Stimulated activated CD8-positive, alpha-beta memory T cell treated with anti-CD3 and anti-CD28 coated beads, Interleukin-15, amount 100 ng/mL, for 1 hour (primary cell): ENCODE data around the gene C1QTNF9.
"Not testable (repeated sequence)": the region's sequence is repeated elsewhere in the genome, so short reads cannot be mapped to it uniquely, and the experiment has no call there.

Experiments used
- DNase-seq: peaks from one replicate; pipeline ENCODE4 v3.0.0-alpha.2; 2020; ENCODE audit warnings: low read depth

C1QTNF9 gene

DNA sequence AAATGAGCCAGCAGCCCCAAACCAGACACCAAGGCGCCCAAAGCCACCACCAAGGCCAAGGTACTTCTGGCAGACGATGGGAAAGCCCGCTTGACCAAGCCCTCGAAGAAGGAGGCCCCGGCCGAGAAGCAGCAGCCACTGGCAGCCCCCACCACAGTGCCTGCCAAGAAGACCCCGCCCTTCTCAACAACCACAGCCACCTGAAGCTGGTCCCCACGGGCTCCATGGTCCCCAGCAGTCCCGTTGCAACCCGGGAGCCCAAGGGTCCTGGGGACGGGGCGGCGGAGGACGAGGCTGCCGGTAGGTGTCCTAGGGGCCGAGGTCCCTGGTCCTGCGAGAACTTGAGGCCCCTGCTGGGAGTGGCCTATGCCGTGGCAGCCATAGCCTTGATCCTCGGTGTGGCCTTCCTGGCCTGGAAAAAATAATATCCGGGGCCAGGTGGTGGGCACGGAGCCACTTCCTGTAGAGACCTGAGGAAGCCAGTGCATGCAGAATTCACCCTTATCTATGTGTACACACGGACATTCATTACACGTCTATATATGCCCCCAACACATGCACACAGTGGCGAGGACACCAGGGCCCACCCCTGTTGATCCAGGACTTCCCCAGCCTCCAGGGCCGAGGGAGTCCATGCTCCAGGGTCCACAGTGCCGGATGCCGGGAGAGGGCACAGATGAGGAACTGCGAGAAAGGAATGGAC is 13.8 kb downstream of the C1QTNF9 start:
- no peak for DNase-seq

GRCh38 chr13:24323739-24324075 is 14.3 kb downstream of the C1QTNF9 start:
- no peak for DNase-seq

DNA sequence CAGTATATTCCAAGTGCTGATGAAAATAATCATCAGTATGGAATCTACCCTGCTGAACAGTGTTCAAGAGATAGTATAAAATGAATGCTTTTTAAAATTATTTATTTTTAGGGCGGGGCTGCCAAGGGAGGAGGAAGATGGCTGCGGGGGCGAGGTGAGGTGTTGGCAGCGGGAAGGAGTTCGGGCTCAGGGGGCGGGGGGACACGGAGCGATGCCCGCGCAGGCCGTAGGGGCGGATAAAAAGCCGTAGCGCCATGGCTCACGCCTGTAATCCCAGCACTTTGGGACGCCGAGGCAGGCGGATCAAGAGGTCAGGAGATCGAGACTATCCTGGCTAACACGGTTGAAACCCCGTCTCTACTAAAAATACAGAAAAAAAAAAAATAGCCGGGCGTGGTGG is 18.2 kb downstream of the C1QTNF9 start:
- not testable (repeated sequence) for DNase-seq

- no peak for DNase-seq
These were observed 18.8 kb downstream of the C1QTNF9 start for GRCh38 chr13:24328145-24328544.

DNA sequence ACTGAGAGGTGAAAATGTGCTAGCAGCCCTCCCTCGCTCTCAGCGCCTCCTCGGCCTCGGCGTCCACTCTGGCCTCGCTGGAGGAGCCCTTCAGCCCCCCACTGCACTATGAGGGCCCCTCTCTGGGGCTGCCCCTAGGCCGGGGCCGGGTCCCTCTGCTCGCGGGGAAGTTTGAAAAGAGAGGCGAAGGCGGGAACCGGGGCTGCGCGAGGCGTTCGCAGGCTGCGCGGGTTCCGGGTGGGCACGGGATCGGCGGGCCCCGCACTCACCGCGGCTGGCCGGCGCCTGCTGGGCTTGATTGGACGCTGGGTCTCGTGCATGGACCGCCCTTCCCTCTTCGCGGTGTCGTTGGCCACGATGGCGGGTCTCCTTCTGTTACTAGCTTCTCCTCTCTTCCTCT is 29.3 kb downstream of the C1QTNF9 start:
- no peak for DNase-seq

DNA sequence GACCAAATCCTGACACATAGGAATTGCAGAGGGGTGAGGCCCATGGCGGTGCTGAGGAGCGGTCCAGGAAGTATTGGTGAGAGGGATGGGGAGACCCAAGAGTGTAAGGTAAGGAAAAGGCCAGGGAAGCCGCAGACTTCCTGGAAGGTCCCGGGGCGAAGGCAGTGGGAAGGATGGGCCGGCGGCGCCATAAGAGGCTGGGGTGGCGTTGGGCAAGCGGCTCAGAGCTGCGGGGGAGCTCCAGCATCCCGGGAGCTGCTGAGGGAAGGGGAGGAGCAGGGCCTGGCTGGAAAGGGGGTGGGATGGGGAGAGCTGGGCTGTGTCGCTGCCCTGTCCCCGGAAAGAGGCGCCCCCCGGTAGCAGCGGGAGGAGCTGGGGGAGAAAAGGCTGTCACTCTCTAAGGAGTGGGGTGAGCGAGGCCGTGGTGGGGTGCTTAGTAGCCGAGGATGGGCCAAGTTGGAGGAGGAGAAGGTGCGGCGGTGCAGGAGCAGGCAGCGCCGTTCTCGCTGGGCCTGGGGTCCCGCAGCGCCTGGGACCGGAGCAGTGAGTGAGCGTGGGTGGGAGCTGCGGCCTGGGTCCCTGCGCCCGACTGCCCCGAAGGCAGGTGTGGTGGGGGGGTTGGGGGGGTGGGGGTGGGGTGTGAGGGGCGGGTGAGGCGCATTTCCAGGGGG is 30.7 kb downstream of the C1QTNF9 start:
- DNase-seq: no peak

DNA sequence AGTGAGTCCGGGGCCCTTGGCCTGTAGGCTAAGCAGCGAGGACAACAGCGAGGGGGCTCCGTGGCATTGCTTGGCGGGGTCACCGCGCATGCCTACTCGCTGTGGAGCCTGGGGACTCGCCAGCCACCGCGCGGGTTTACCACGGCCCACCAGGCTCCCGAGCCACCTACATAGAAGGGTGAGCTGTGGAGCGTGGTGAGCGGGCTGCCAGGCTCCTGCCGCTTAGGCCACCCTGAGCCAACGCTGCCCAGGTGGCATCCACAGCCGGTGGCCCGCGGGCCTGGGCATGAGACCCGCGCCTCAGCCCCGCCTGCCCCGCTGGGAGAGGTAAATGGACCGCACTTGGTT is 31.2 kb downstream of the C1QTNF9 start:
- DNase-seq: no peak

- no peak for DNase-seq
These were observed 32.1 kb downstream of the C1QTNF9 start for GRCh38 chr13:24341439-24341838.

GRCh38 chr13:24348385-24348784 is 39.0 kb downstream of the C1QTNF9 start:
- no peak for DNase-seq

DNA sequence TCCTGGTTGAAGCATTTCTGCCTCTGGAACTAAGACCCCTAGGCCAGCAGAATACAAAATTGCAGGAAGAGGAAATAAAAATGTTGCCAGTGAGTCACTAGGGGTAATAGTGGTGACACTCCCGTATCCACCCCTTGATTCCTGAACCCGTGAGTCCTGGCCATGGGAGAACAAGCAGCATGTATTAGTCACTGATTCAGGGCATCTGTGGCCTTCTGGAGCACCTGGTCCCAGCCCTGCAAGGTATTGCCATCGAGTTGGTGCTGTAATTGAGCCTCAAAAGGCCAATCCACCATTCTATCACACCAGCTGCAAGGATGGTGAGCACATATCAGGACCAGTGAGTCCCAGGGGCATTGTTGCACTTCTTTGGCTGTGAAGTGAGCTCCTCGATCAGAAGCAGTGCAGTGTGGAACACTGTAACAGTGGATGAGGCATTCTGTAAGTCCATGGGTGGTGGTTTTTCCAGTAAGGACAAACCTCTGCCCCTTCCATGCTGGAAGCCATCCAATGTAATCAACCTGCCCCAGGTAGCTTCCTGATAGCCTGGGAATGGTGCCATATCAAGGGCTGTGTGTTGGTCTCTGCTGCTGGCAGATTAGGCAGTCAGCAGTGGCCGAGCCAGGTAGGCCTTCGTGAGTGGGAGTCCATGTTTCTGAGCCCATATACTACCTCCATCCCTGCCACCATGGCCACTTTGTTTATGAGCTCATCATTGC is 39.6 kb downstream of the C1QTNF9 start:
- no peak for DNase-seq

- not testable (repeated sequence) for DNase-seq
These were observed 40.6 kb downstream of the C1QTNF9 start for GRCh38 chr13:24349778-24350664.

- no peak for DNase-seq
These were observed 42.0 kb downstream of the C1QTNF9 start for GRCh38 chr13:24351423-24351822.

GRCh38 chr13:24353736-24354135 is 44.4 kb downstream of the C1QTNF9 start:
- DNase-seq: no peak

- DNase-seq: no peak
These were observed 45.7 kb downstream of the C1QTNF9 start for GRCh38 chr13:24355103-24355502.

DNA sequence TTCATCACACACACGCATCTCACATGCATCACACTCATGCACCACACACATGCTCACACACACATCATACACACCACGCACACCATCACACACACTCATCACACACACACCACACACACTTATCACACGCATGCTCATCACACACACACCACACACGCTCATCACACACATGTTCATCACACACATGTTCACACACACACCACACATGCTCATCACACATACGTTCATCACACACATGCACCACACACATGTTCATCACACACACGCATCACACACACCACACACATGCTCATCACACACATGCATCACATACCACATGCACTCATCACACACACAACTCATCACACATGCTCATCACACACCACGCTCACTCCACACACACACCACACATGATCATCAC is 46.9 kb downstream of the C1QTNF9 start:
- DNase-seq: no peak

DNA sequence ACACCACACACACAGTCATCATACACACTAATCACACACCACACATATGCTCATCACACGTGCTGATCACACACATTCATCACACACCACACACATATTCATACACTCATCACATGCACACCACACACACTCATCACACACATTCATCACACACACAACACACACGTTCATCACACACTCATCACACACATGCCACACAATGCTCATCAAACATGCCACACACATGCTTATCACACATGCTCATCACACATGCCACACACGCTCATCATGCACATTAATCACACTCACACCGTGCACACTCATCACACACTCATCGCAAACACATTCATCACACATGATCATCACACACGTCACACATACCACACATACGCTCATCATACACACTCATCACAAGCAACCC is 47.5 kb downstream of the C1QTNF9 start:
- DNase-seq: no peak

DNA sequence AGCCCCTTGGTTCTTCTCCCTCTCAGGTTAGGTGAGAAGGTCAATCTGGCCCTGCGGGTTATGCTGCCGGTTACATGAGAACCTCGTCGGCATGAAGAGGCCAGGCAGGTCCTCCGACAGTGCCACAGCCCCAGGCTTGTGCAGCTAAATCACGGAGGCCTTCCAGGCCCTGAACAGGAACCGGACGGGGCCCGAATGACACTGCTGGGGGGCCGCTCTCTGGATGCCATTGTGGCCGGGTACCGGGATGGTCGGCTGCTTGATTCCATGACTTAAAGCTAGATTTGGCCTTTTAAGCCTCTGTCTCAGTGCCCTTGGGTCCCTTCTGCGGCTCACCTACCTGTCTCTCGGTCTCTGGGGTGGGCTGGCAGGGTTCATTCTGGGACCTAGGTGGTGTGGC is 48.4 kb downstream of the C1QTNF9 start:
- no peak for DNase-seq

- DNase-seq: not testable (repeated sequence)
These were observed 49.5 kb downstream of the C1QTNF9 start for GRCh38 chr13:24358836-24359235.

DNA sequence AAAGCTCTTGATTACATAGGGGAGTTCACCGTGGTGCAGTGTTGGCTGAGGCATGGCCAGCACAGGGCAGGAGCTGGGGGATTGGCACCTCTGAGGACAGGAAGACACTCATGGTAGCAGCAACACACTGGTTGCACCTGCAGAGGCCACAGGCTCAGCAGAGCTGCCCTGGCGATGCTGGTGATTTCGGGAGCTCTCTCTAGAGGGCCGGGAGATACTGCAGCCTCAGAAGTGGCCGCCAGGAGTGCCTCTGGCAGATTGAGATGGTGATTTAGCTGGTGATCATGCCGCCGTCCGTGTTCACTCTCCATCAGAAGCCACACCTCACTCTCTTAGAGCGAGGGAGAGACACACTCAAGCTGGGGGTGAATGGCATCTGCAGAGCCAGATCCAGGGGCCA is 49.9 kb downstream of the C1QTNF9 start:
- DNase-seq: not testable (repeated sequence)

DNA sequence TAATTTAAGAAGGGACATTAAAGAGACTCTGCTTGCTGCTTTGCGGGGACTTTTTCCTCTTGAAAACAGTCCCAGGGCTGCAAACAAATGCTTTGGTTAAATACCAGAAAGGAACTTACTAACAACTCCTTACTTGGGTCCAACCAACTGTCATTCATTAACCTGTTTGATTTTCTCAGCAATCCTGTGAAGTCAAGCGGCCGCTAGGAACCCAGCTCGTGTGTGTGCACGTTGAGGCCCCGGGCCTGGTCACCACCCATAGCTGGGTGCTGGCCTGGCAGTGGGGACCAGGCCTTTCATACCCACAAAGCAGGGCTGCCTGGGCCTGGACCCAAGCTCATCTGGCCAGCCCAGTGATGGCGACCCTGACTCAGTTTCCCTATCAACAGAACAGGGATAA is 50.7 kb downstream of the C1QTNF9 start:
- no peak for DNase-seq

DNA sequence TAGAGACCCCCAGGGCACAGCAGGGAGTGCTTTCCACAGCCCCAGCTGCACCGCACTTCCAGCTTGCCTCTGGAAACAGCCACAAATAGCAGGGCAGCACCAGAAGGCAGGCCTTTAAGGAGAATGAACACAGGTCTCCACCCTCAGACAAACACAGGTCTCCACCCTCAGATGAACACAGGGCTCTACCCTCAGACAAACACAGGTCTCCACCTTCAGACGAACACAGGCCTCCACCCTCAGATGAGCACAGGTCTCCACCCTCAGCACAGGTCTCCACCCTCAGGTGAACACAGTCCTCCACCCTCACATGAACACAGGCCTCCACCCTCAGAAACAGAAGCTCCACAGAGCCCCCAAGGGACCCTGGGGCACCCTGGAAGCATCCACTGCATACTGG is 51.7 kb downstream of the C1QTNF9 start:
- no peak for DNase-seq

DNA sequence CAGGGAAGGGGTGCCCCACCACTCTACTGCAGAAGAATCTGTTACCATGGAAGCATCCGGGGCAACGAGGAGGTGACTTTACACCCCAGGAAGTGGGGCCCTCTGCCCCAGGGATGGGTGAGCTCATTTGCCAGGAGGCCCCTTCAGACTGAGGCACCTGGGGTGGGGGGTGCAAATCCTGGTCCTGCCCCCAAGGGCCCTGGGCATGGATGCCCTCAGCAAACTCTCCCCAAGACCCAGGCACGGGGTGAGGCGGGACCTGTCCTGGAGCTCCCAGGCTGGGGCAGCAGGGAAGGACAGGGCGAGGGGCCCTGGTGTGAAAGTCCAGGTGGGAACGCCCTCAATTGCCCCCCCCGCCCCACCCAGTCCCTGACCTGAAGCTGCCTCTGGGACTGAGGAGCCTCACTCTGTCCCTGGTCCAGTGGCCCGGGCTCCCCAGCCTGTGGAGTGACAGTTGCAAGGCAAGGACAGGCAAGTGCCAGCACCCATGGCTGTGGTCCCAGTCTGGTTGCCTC is 52.5 kb downstream of the C1QTNF9 start:
- DNase-seq: no peak
